GM23248 (cell line): ENCODE results near the gene ARID4A. TPM values are rescaled to one million over a fixed set of nuclear protein-coding genes. Genes with fewer than 3 reads are reported as not detected.
"Not testable (repeated sequence)": the region's sequence is repeated elsewhere in the genome, so short reads cannot be mapped to it uniquely, and the experiment has no call there.

ENCODE experiments used
- DNase-seq: peaks from one replicate; pipeline ENCODE4 v3.0.0-alpha.2; 2015
- H2AFZ ChIP-seq: fragments of 200-600 bp; sonication (generic); 2 replicates; pipeline ENCODE4 v1.6.1; 2016; ENCODE audit warnings: antibody characterized with exemption
- H3F3A ChIP-seq: fragments of 200-600 bp; sonication (generic); 2 replicates; pipeline ENCODE4 v1.6.1; 2016; ENCODE audit warnings: mild to moderate bottlenecking, antibody characterized with exemption, mixed run types; ENCODE audit not compliant: insufficient read depth
- H3K27ac ChIP-seq: fragments of 200-600 bp; sonication (generic); 2 replicates; pipeline ENCODE4 v1.5.1; 2016; ENCODE audit warnings: mild to moderate bottlenecking
- H3K27me3 ChIP-seq: fragments of 200-600 bp; sonication (generic); replicated peaks from 2 replicates; pipeline ENCODE4 v1.6.1; 2016; ENCODE audit warnings: mild to moderate bottlenecking; ENCODE audit not compliant: insufficient read depth
- H3K36me3 ChIP-seq: fragments of 200-600 bp; sonication (generic); 2 replicates; pipeline ENCODE4 v1.6.1; 2016; ENCODE audit warnings: low read depth, mild to moderate bottlenecking
- H3K4me1 ChIP-seq: fragments of 200-600 bp; sonication (generic); 2 replicates; pipeline ENCODE4 v1.6.1; 2016; ENCODE audit warnings: mild to moderate bottlenecking; ENCODE audit not compliant: insufficient read depth
- H3K4me2 ChIP-seq: fragments of 200-600 bp; sonication (generic); one replicate; pipeline ENCODE4 v1.6.1; 2016; ENCODE audit warnings: mild to moderate bottlenecking; ENCODE audit not compliant: unreplicated experiment
- H3K4me3 ChIP-seq: fragments of 200-600 bp; sonication (generic); 2 replicates; pipeline ENCODE4 v1.5.1; 2016; ENCODE audit warnings: mild to moderate bottlenecking
- H3K79me2 ChIP-seq: fragments of 200-600 bp; sonication (generic); 2 replicates; pipeline ENCODE4 v1.6.1; 2016; ENCODE audit warnings: mild to moderate bottlenecking; ENCODE audit not compliant: insufficient read depth
- H3K9ac ChIP-seq: fragments of 200-600 bp; sonication (generic); 2 replicates; pipeline ENCODE4 v1.6.1; 2016; ENCODE audit warnings: mild to moderate bottlenecking
- H3K9me2 ChIP-seq: fragments of 200-600 bp; sonication (generic); 2 replicates; pipeline ENCODE4 v1.6.1; 2016; ENCODE audit warnings: mixed run types, mild to moderate bottlenecking, moderate library complexity; ENCODE audit not compliant: insufficient read depth
- H3K9me3 ChIP-seq: fragments of 200-600 bp; sonication (generic); one replicate; pipeline ENCODE4 v1.6.1; 2017; ENCODE audit warnings: low read depth
- H4K20me1 ChIP-seq: fragments of 200-600 bp; sonication (generic); 2 replicates; pipeline ENCODE4 v1.6.0; 2016; ENCODE audit not compliant: insufficient read depth
- EZH2 ChIP-seq: fragments of 200-600 bp; sonication (generic); IDR thresholded peaks from 2 replicates; pipeline ENCODE4 v1.6.1; 2018; ENCODE audit warnings: antibody characterized with exemption, mild to moderate bottlenecking; ENCODE audit not compliant: insufficient read depth, poor library complexity, severe bottlenecking
- EZH2phosphoT487 ChIP-seq: fragments of 200-600 bp; sonication (generic); IDR thresholded peaks from 2 replicates; pipeline ENCODE4 v1.6.1; 2018; ENCODE audit warnings: antibody characterized with exemption, moderate library complexity, mild to moderate bottlenecking, low read depth; ENCODE audit not compliant: insufficient read depth
- WGBS, 2 experiments: methylation state at CpG; one replicate each; pipeline ENCODE4 v1.1.6; 2015 to 2017; ENCODE audit warnings: low lambda C conversion rate in 2 of 2, low coverage in 1 of 2; ENCODE audit errors: missing lambda C conversion rate in 2 of 2; 5-methylcytosine and 5-hydroxymethylcytosine counted together
- in situ Hi-C: fragments of 300-500 bp; cut with MboI; formaldehyde crosslinking; loops from 2 replicates; pipeline ENCODE4 v1.15.0; 2020
- polyA plus RNA-seq: library from polyadenylated mRNA; unstranded; fragments of >200 nt; fragmentation: Nextera tagmentation; extraction: Ambion mirVana; gene quantifications from 2 replicates; pipeline ENCODE4 v1.2.1, GENCODE V29; 2016
- total RNA-seq: library from RNA; depleted of rRNA; stranded (reverse); fragments of >200 nt; shearing (Covaris generic); gene quantifications from 2 replicates; pipeline ENCODE4 v1.2.3, GENCODE V29; 2014

Gene ARID4A
- total and polyA plus RNA-seq, 2 experiments from 2014 or later: 5.7 to 17.3 TPM

- in situ Hi-C loops: no loop called here
- no peaks in the 10 kb centered on the region for H3K9me3 ChIP-seq
- no peaks in the 10 kb centered on the region for H3K9me2 ChIP-seq
- TF ChIP-seq EZH2: no peak
- no peak for TF ChIP-seq EZH2phosphoT487
- peak overlapping the region; percentile 42 for H2AFZ ChIP-seq
- H3K79me2 ChIP-seq: 0 out of 2 replicates have a peak, but pooled peaks cover 8% of the 10 kb centered on the region
- peak overlapping the region; percentile 25; the same call in 1 of the 2 replicates for H3K9ac ChIP-seq
- peak overlapping the region; percentile 17 for H3K4me2 ChIP-seq
- WGBS, 2 experiments: 27 to 32% methylated on average over 5 of the region's 5 CpGs
- peak; percentile 89 for DNase-seq
- H3K27ac ChIP-seq: peak overlapping the region; percentile 40
- peaks cover 45% of the 10 kb centered on the region for H3K36me3 ChIP-seq
- H3F3A ChIP-seq: no peaks in the 10 kb centered on the region
- H3K4me1 ChIP-seq: peaks cover 9% of the 10 kb centered on the region
- H3K27me3 ChIP-seq: no peaks in the 10 kb centered on the region
- H3K4me3 ChIP-seq: no peak overlapping the region
- no peaks in the 10 kb centered on the region for H4K20me1 ChIP-seq
Measured at GRCh38 chr14:58331111-58331510, 32.8 kb downstream of the ARID4A start.

GRCh38 chr14:58332561-58332960 lies 34.2 kb downstream of the ARID4A start:
- Histone ChIP-seq H3F3A (no peaks in the 10 kb centered on the region), H3K4me2 (no peak overlapping the region), H3K9ac (no peak overlapping the region), H3K36me3 (peaks cover 31% of the 10 kb centered on the region), H3K9me2 (no peaks in the 10 kb centered on the region), H3K4me3 (no peak overlapping the region), H2AFZ (no peak overlapping the region), H4K20me1 (no peaks in the 10 kb centered on the region), H3K79me2 (0 out of 2 replicates have a peak, but pooled peaks cover 8% of the 10 kb centered on the region), H3K27ac (no peak overlapping the region), H3K27me3 (no peaks in the 10 kb centered on the region), H3K9me3 (no peaks in the 10 kb centered on the region), H3K4me1 (peaks cover 9% of the 10 kb centered on the region)
- 87 to 90% methylated on average over 3 of the region's 3 CpGs for WGBS, 2 experiments
- TF ChIP-seq EZH2 (no peak), EZH2phosphoT487 (no peak)
- no peak for DNase-seq
- in situ Hi-C loops: no loop called here

- WGBS, 2 experiments: 65 to 72% methylated on average over 4 of the region's 4 CpGs
- H3K4me2 ChIP-seq, H3K9ac ChIP-seq, H3K4me3 ChIP-seq, H3K27ac ChIP-seq, in situ Hi-C loops, H2AFZ ChIP-seq, DNase-seq, H3K4me1 ChIP-seq, H4K20me1 ChIP-seq, H3K79me2 ChIP-seq, H3K27me3 ChIP-seq, H3K9me2 ChIP-seq, H3K9me3 ChIP-seq, H3F3A ChIP-seq: not testable (repeated sequence)
- peaks cover 17% of the 10 kb centered on the region; the same call in 1 of the 2 replicates for H3K36me3 ChIP-seq
Measured at GRCh38 chr14:58339666-58340065, 41.3 kb downstream of the ARID4A start.

GRCh38 chr14:58341152-58341748 lies 42.9 kb downstream of the ARID4A start:
- no peak for DNase-seq
- Histone ChIP-seq H2AFZ (no peak overlapping the region), H3K79me2 (no peaks in the 10 kb centered on the region), H4K20me1 (no peaks in the 10 kb centered on the region), H3K4me3 (no peak overlapping the region), H3K4me2 (no peak overlapping the region), H3K36me3 (peaks cover 26% of the 10 kb centered on the region; the same call in 1 of the 2 replicates), H3K27me3 (no peaks in the 10 kb centered on the region), H3K9me3 (no peaks in the 10 kb centered on the region), H3F3A (no peaks in the 10 kb centered on the region), H3K9me2 (no peaks in the 10 kb centered on the region), H3K9ac (no peak overlapping the region), H3K27ac (no peak overlapping the region), H3K4me1 (no peaks in the 10 kb centered on the region)
- in situ Hi-C loops: no loop called here
- 64 to 71% methylated on average over 4 of the region's 4 CpGs for WGBS, 2 experiments
- TF ChIP-seq EZH2: no peak
- TF ChIP-seq EZH2phosphoT487: no peak

GRCh38 chr14:58343535-58343934 lies 45.2 kb downstream of the ARID4A start:
- H3F3A ChIP-seq, H3K79me2 ChIP-seq, H3K4me3 ChIP-seq, H3K4me2 ChIP-seq, H3K9ac ChIP-seq, DNase-seq, in situ Hi-C loops, H2AFZ ChIP-seq, H3K4me1 ChIP-seq, H3K9me2 ChIP-seq, H3K27ac ChIP-seq, H3K27me3 ChIP-seq, H4K20me1 ChIP-seq, H3K9me3 ChIP-seq: not testable (repeated sequence)
- 95 to 100% methylated on average over 3 of the region's 3 CpGs for WGBS, 2 experiments
- peaks cover 47% of the 10 kb centered on the region for H3K36me3 ChIP-seq
